ENCODE measurements around the gene TMEM59L. TPM values are rescaled to one million over a fixed set of nuclear protein-coding genes. Genes with fewer than 3 reads are reported as not detected.

Gene TMEM59L
- total RNA-seq, result 1.6 TPM
- long read RNA-seq, transcript TMEM59L-201 (8 exons, 1,613 nt), result major isoform, 7 of 8 reads
- long read RNA-seq, partial matches to known transcripts, result 0 of 8 reads
- long read RNA-seq, other reads (novel, unspliced or antisense), result 1 of 8 reads

DNA sequence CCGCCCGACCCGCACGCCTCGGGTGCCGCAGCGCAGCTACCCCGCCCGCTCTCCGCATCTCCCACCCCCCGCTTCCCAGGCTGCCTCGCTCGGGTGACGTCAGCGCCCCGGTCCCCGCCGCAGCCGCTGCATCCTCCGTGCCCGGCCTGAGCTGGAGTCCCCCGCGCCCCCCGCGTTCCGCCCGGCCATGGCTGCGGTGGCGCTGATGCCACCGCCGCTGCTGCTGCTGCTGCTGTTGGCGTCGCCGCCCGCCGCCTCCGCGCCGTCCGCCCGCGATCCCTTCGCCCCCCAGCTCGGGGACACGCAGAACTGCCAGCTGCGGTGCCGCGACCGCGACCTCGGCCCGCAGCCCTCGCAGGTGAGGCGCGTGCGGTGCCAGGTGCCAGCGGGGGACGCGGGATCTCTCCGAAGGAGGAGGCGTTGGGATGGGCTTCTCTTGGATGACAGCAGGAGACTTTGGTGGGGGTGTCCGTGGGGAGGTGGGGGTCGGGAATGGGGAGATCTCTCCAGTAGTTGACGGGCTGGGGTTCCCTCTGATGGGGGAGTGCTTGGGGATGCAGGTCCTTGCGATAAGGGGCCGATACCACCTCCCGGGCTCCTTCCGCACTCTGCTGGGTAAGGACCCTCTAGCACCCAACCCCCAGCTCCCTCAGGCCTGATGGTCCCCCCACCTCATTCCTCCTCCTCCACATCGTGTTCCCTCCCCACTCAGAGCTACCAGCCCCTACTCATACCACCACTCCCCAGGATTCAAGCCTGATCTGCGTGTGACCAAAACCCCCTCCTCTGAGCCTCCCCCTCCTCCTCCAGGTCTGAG lies at the start of gene TMEM59L:
Gene TMEM59L, plus strand, starts transcription at position 99 of the 817 bp plus-strand sequence. Its CDS starts 89 bp downstream, at position 188.
- DNase-seq (no peak), ATAC-seq (ENCODE audit: poor library complexity) (peak; percentile 47)
- intact Hi-C loops (cut with DNase I), result no loop called here

DNA sequence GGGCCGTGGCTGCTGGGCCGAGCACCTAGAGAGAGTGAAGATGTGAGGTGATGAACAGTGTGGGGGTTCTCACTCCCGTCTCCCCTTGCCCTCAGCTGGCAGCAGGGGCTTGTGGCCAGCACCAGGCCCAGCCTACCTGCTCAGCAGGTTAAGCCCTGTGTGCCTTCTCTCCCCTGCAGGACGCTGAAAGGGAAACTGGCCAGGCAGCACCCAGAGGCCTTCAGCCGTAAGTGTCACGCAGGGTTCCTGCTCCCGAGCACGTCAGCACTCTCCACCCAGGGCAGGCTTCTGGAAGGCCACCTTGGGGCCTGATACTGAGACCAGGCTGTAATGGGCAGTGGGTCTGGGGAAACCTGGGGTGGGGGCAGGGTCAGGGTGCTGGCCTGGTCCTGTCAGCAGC lies 45.7 kb upstream of the TMEM59L start:
- intact Hi-C loops (cut with DNase I), result no loop called here

DNA sequence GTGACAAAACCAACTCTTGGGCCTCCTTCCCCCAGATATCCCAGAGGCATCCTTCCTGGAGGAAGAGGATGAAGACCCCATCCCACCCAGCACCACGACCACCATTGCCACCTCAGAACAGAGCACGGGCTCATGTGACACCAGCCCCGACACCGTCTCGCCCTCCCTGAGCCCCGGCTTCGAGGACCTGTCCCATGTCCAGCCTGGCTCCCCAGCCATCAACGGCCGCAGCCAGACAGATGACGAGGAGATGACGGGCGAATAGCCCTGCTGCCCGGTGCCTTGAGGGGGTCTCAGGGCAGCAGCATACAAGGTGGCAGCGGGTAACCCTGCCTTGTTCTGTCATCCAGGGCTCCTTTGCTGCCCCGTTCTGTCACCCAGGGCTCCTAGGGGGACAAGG lies 44.3 kb upstream of the TMEM59L start:
- no peak for ATAC-seq (ENCODE audit: poor library complexity)
- DNase-seq, result no peak
- intact Hi-C loops (cut with DNase I), result no loop called here

More for the DNA sequence above, 45.7 kb upstream of the TMEM59L start:
- DNase-seq, result no peak
- ATAC-seq (ENCODE audit: poor library complexity), result no peak

DNA sequence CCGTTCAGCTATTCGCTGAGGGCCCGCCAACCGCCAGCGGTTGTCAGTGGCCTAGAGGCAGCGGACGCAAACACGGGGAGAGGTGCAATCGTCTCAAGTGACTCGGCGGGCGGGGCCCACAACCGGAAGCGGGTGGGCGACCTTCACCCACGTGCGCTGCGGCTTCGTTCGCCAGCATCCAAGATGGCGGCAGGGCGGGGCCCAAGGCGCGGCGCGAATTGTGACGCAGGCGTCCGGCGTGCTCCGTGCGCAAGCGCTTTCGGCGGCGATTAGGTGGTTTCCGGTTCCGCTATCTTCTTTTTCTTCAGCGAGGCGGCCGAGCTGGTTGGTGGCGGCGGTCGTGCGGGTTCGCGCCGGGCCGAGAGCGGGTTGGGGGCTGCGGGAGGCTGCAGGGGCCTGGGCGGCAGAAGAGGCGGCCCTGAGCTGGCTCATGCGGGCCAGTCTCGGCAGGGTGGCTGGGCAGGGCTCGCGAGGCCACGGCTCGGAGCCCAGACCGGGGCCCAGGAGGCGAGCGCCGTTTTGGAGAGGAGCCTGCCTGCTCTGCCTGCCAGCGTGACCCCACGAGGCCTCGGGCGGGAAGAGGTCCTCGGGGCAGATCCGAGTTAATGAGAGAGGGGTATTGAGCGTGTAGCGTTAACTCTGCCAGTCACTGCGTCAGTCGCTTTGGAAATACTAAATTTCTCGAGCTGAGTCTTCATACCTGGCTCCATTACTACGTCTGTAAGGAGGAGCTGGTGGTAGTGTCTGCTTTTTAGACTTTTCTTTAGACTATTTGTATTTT lies 40.9 kb upstream of the TMEM59L start, which contains the start of gene UBA52:
Gene UBA52, plus strand, starts transcription at position 294 of the 781 bp plus-strand sequence. CDS start 1,444 bp downstream, outside the sequence.
- peak; percentile 99 for DNase-seq
- peak; percentile 99 for ATAC-seq (ENCODE audit: poor library complexity)
- intact Hi-C loops (cut with DNase I), result no loop called here

DNA sequence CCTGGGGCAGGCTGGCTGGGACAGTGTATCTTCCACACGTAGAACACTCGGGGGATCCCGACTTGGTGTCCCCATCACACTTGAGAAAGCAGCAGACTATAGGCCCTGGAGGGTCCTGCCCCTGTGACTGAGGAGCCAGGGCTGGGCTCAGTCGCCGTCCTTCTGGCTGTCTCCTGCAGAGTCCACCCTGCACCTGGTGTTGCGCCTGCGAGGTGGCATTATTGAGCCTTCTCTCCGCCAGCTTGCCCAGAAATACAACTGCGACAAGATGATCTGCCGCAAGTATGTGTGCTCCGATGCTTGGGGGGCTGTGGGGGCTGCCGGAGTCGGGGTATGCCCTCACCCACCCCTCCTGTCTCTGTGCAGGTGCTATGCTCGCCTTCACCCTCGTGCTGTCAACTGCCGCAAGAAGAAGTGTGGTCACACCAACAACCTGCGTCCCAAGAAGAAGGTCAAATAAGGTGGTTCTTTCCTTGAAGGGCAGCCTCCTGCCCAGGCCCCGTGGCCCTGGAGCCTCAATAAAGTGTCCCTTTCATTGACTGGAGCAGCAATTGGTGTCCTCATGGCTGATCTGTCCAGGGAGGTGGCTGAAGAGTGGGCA lies 37.9 kb upstream of the TMEM59L start:
- DNase-seq (no peak), ATAC-seq (ENCODE audit: poor library complexity) (no peak)
- intact Hi-C loops (cut with DNase I), result no loop called here

DNA sequence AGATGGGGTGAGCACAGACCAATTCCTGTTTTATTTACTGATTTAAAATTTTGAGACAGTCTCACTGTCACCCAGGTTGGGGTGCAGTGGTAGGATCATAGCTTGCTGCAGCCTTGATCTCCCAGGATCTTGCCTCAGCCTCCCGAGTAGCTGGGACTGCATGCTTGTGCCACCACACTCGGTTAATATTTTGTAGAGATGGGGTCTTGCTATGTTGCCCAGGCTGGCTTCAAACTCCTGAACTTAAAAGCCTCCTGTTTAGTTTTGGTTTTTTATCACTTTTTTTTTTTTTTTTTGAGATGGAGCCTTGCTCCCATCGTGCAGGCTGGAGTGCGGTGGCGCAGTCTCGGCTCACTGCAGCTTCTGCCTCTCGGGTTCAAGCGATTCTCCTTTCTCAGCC lies 36.3 kb upstream of the TMEM59L start:
- intact Hi-C loops (cut with DNase I), result no loop called here
- no peak for DNase-seq

DNA sequence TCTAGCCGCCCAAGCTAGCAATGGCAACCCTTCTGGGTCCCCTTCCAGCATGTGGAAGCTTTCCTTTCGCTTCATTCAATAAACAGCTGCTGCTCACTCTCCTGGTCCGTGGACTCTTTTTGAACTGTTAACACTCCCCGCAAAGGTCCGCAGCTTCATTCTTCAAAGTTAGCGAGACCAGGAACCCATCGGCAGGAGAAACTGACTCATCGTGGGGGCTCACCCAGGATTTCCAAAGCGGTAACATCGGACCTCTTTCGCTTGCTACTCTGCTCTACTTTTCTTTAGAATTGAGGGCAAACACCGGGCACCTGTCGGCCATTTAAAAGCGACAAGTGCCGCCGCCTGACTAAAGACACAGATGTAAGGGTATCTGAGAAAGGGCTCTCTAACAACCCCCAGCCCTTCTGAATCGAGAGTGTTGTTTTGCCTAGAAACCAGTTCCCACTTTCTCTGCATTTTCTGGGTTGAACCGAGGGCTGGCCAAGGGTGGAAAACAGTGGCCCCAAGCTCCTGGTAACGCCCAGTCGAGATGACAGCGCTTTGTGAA lies 35.2 kb upstream of the TMEM59L start:
- intact Hi-C loops (cut with DNase I), result no loop called here

More for the DNA sequence above, 36.3 kb upstream of the TMEM59L start:
- no peak for ATAC-seq (ENCODE audit: poor library complexity)

DNA sequence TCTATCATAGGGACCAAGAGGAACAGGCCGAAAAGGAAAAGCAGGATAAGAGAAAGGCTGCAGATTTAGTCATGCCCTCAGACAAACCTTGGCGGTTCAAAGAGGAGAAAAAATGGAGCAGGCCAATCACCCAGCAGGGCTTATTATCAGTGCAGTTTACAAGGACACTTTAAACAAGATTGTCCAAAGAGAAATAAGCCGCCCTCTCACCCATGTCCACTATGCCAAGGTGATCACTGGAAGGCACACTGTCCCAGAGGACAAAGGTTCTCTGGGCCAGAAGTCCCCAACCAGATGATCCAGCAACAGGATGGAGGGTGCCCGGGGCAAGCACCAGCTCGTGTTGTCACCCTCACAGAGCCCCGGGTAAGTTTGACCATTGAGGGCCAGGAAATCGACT lies 32.4 kb upstream of the TMEM59L start:
- DNase-seq, result no peak
- intact Hi-C loops (cut with DNase I), result no loop called here
- ATAC-seq (ENCODE audit: poor library complexity), result no peak

More for the DNA sequence above, 35.2 kb upstream of the TMEM59L start:
- no peak for ATAC-seq (ENCODE audit: poor library complexity)
- DNase-seq, result no peak

DNA sequence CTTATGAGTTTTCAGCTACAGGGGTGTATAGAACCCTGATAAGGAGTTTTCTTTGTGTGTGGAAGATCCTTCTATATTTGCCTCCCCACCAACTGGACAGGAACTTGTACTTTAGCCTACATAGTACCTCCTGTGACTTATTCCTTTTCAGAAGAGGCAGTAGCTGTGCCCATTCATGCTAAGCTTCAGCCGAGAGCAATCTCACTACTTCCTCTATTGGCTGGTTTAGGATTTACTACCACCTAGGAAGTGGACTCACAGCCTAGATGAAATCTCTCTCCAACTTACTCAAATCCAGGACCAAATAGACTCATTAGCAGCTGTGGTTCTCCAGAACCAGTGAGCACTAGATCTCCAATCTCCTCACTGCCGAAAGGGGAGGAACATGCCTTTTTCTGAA lies 26.4 kb upstream of the TMEM59L start:
- DNase-seq (no peak), ATAC-seq (ENCODE audit: poor library complexity) (no peak)
- intact Hi-C loops (cut with DNase I), result no loop called here

DNA sequence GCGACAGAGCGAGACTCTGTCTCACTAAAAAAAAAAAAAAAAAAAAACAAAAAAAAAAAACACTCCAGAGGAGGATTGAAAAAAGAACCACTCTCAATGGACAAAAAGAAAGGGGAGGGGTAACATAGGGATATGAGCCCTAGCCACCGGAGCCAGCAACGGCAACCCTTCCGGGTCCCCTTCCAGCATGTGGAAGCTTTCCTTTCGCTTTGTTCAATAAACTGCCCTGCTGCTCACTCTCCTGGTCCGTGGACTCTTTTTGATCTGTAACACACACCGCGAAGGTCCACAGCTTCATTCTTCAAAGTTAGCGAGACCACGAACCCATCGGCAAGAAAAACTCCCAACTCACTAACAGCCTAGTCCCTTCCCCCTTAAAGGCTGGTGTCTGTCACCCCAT lies 25.1 kb upstream of the TMEM59L start:
- no peak for ATAC-seq (ENCODE audit: poor library complexity)
- intact Hi-C loops (cut with DNase I), result no loop called here
- DNase-seq, result no peak

DNA sequence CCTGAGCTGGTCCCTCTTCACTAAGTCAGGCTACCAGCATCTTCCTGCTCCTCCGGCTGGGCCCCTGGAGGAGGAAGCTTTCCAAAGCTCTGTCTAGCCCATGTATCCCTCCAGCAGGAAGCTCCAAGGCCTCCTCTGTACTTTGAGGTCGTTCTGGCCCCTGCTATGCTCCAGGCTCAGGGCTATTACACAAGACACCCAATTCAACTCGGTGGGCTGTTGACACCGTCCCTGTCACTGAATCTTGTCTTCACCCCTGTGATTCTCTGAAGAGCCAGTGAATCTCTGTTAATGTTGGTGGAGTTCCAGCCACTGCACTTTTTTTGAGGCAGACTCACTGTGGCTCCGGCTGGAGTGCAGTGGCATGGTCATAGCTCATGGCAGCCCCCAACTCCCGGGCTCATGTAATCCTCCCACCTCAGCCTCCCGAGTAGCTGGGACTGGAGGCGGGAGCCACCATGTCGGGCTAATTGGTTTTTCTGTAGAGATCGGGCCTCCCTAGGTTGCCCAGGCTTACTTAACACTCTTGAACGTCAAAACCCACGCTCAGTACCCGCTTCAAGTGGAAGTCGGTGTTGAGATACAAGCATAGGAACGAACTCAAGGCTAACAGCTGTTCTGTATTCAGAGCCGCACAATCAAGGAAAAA lies 24.6 kb upstream of the TMEM59L start:
- ATAC-seq (ENCODE audit: poor library complexity), result no peak
- intact Hi-C loops (cut with DNase I), result no loop called here
- no peak for DNase-seq

DNA sequence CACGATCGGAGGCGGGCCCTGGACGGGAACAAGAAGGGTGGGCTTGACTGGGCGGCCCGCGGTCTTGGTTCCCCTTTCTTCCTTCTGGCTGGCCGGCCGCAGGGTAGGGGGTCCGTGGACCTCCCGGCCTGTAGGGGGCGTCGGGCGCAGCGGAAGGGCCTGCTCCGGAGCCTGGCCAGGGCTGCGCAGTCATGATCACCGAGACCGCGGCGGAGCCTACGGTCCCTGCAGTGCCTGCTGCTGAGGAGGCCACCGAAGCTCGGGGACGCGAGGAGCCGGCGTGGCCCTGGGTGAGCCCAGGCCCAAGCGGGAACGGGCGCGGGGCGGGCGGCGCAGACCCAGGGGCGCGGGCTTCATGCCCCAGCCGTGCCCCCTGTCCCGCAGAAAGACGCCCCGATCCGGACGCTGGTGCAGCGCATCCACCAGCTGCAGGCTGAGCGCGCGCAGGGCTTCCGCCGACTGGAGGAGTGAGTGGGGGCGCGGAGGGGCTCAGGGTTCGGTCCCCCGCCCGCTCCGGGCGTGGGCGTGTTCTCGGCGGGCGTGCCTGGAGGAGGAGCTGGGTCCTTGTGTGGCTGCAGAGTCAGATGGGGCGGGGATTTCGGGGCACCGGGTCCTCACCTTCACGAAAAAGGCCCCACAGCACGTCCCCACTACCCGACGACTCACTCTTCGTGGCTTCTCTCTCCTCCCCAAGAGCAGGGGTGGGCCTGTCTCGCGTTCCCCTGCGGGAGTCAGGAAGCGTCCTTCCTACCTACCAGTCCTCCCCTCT lies 23.9 kb upstream of the TMEM59L start, which contains the start of gene REX1BD:
Gene REX1BD, plus strand, starts transcription at position 188 of the 769 bp plus-strand sequence. Its CDS starts 4 bp downstream, at position 192.
- ATAC-seq (ENCODE audit: poor library complexity), result peak; percentile 92
- DNase-seq, result peak; percentile 94
- intact Hi-C loops (cut with DNase I), result no loop called here

DNA sequence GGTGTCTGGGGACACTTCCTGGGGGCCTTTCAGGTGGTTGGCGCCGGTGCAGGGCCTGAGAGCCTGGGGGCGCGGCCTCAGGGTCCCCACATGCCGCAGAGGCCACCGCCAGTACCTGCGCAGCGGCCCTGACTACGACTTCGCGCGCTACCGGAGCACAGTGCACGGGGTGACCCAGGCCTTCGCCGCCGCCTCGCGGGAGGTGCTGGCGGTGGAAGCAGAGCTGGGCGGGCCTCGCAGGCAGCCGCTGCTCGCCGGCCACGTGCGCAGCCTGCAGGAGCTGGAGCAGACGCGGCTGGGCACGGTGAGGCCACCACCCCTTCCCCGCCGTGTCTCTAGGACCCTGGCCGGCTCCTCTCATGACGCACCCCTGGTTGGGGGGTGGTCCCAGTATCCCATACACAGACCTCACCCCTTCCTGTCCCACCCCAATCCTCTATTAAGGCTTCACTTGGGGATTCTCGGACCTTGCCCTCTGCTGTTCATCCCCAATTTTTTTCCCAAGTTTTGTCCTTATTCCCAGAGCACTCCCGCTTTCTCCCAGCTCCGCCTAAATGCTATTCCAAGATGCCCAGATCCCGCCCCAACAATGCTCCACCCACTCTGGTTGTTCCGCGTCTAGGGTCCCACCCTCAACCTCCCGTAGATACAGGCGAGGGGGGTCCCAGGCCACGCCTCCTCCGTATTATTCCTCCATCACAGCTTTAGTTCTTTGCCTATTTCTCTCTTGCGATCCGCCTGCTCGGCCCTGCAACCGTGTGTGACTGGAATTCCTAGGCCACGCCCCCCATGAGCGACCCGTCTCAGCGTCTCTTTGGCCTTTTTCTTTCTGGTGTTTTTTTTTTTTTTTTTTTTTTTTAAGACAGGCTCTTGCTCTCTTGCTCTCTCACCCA lies 23.0 kb upstream of the TMEM59L start:
- intact Hi-C loops (cut with DNase I), result no loop called here
- ATAC-seq (ENCODE audit: poor library complexity) (peak; percentile 76), DNase-seq (peak; percentile 79)

DNA sequence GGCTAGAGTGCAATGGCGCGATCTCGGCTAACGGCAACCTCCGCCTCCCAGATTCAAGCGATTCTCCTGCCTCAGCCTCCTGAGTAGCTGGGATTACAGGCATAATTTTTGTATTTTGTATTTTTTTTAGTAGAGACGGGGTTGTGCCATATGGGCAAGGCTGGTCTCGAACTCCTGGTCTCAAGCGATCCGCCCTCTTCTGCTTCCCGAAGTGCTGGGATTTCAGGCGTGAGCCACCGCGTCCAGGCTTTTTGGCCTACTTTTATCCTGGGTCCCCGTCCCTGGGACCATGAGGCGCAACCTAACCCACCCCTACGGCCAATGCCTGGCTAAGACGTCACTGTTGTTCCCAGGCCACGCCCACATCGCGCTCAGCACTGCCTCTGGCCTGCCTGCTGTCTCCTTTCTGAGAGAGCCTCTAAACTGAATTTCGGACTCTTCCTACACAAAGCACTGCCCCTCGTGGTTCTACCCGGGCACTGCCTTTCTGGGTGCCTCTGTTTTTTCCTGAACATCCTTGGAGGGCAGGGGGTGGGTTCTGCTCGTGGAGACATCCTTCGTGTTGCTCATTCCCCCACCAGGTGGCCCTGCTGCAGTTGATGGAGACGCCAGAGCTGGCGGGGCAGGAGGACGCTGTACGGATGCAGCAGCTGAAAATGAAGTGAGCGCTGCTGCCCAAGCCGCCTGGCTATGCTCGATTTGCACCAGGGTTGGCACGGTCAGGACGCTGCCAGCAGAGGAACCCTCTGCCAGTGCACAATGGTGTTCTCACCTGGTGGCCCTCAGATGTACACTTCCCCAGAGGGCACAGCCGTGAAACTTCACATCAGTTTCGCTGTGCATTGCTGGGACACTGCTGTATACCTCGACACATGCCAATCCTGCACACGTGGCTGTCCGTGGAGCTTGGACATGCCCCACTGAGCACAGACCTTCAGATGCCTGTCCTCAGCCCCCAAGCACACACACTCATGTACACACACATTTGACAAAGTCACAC lies 22.1 kb upstream of the TMEM59L start:
- no peak for ATAC-seq (ENCODE audit: poor library complexity)
- intact Hi-C loops (cut with DNase I), result no loop called here
- DNase-seq, result peak; percentile 64

DNA sequence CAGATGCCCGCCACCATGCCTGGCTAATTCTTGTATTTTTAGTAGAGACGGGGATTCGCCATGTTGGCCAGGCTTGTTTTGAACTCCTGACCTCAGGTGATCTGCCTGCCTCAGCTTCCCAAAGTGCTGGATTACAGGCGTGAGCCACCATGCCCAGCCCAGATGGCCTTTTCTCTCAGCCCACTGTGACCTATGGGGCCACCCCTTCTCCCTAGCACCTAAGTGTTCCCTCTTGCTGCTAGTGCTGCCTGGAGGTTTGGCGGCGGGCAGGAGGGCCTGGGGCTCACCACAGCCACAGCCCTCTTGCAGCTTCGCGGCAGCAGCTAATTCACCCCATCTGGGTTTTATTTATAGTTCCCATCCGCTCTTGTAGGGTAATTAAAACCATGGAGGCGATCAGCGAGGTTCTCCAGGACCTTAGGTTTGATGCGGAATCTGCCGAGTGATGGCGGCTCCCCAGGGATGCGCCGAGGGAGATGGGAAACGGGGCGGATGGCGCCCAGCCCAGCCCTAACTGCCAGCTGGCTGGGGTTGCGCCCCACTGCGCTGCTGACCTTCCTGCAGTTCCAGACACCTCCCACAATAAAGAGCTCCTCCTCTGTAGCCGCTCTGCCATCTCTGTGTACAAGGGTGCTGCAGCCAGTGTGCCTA lies 20.8 kb upstream of the TMEM59L start:
- DNase-seq, result no peak
- intact Hi-C loops (cut with DNase I), result no loop called here
- ATAC-seq (ENCODE audit: poor library complexity), result no peak
